Measurements from ENCODE around the gene GJA4.

DNA sequence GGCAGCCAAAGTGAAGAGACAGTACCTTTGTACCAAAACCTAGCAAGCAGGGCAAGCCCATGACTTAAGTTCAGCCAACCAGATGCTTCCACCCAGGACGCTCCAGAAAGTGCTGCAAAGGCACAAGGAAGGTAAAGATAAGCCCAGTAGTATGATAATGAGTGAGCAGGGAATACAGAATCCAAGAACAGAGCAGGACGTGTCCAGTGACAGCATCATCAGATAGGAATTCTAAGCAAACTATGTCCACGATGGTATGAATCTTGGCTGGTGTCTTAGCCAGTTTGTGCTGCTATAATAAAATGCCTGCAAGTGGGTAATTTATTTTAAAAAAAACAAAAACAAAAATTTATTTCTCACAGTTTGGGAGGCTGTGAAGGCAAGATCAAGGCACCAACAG is 13.6 kb downstream of the GJA4 start:
- TF ChIP-seq, protein P1, sequence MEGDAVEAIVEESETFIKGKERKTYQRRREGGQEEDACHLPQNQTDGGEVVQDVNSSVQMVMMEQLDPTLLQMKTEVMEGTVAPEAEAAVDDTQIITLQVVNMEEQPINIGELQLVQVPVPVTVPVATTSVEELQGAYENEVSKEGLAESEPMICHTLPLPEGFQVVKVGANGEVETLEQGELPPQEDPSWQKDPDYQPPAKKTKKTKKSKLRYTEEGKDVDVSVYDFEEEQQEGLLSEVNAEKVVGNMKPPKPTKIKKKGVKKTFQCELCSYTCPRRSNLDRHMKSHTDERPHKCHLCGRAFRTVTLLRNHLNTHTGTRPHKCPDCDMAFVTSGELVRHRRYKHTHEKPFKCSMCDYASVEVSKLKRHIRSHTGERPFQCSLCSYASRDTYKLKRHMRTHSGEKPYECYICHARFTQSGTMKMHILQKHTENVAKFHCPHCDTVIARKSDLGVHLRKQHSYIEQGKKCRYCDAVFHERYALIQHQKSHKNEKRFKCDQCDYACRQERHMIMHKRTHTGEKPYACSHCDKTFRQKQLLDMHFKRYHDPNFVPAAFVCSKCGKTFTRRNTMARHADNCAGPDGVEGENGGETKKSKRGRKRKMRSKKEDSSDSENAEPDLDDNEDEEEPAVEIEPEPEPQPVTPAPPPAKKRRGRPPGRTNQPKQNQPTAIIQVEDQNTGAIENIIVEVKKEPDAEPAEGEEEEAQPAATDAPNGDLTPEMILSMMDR (IDR thresholded peaks at IDR 0.05), result no peak
- TF ChIP-seq POLR2A (IDR thresholded peaks at IDR 0.05) (no peak), POLR2AphosphoS5 (IDR thresholded peaks at IDR 0.05) (no peak), EP300 (IDR thresholded peaks at IDR 0.05) (no peak)

All from sigmoid colon (tissue), 4 donors.